NCI-H446 (cell line): ENCODE results near the gene BLID.

Experiments
- DNase-seq, 2 experiments: peaks; one replicate each; lab custom pipeline; 2025; lab: John Stamatoyannopoulos, UW

BLID gene

GRCh38 chr11:122139595-122139866, 23.5 kb upstream of the BLID start:
- no peak for DNase-seq

GRCh38 chr11:122138744-122139594, 23.0 kb upstream of the BLID start:
- no peak for DNase-seq

GRCh38 chr11:122137078-122137793, 21.2 kb upstream of the BLID start:
- no peak for DNase-seq

GRCh38 chr11:122131126-122131525, 15.1 kb upstream of the BLID start:
- DNase-seq = no peak

GRCh38 chr11:122128146-122128545, 12.1 kb upstream of the BLID start:
- DNase-seq = no peak

- no peak for DNase-seq
These were observed 11.0 kb upstream of the BLID start for GRCh38 chr11:122127020-122127419.

GRCh38 chr11:122126024-122126688, 10.1 kb upstream of the BLID start:
- DNase-seq = no peak

- no peak for DNase-seq
These were observed 7.4 kb upstream of the BLID start for GRCh38 chr11:122123263-122123929.

- no peak for DNase-seq
These were observed 6.2 kb upstream of the BLID start for GRCh38 chr11:122122179-122122578.

GRCh38 chr11:122120096-122120495, 4.1 kb upstream of the BLID start:
- DNase-seq = no peak

GRCh38 chr11:122116591-122116990, 576 bp upstream of the BLID start:
- no peak for DNase-seq

GRCh38 chr11:122114976-122115375, 1.0 kb downstream of the BLID start:
- no peak for DNase-seq

GRCh38 chr11:122113836-122114825, 1.9 kb downstream of the BLID start:
- DNase-seq = no peak

- DNase-seq = no peak
These were observed 3.3 kb downstream of the BLID start for GRCh38 chr11:122112470-122113365.

- no peak for DNase-seq
These were observed 6.1 kb downstream of the BLID start for GRCh38 chr11:122109932-122110331.

GRCh38 chr11:122108828-122109227, 7.2 kb downstream of the BLID start:
- no peak for DNase-seq

GRCh38 chr11:122108192-122108799, 7.7 kb downstream of the BLID start:
- DNase-seq = peak in 1 of 2 experiments; percentile 45

- no peak for DNase-seq
These were observed 8.4 kb downstream of the BLID start for GRCh38 chr11:122107566-122107965.

- no peak for DNase-seq
These were observed 9.0 kb downstream of the BLID start for GRCh38 chr11:122107045-122107444.
